Vagina (tissue), 2 donors: Measurements from ENCODE around the gene HSPB6.

Experiments used
- POLR2A ChIP-seq, 2 donors: fragments of 450-650 bp; IDR thresholded peaks; one replicate each; pipeline ENCODE4 v1.6.1; 2017; ENCODE audit warnings: antibody characterized with exemption in 2 of 2, mild to moderate bottlenecking in 2 of 2, moderate library complexity in 2 of 2
- TF ChIP-seq, protein P1 (sequence below), 3 experiments: fragments of 450-650 bp in 2 of 3; fragments of 200-600 bp in 1 of 3; sonication (generic) in 1 of 3; IDR thresholded peaks; one replicate each; pipeline ENCODE4 v1.5.1; 2017 to 2019; ENCODE audit warnings: antibody characterized with exemption in 3 of 3, mild to moderate bottlenecking in 2 of 3, moderate library complexity in 2 of 3

DNA sequence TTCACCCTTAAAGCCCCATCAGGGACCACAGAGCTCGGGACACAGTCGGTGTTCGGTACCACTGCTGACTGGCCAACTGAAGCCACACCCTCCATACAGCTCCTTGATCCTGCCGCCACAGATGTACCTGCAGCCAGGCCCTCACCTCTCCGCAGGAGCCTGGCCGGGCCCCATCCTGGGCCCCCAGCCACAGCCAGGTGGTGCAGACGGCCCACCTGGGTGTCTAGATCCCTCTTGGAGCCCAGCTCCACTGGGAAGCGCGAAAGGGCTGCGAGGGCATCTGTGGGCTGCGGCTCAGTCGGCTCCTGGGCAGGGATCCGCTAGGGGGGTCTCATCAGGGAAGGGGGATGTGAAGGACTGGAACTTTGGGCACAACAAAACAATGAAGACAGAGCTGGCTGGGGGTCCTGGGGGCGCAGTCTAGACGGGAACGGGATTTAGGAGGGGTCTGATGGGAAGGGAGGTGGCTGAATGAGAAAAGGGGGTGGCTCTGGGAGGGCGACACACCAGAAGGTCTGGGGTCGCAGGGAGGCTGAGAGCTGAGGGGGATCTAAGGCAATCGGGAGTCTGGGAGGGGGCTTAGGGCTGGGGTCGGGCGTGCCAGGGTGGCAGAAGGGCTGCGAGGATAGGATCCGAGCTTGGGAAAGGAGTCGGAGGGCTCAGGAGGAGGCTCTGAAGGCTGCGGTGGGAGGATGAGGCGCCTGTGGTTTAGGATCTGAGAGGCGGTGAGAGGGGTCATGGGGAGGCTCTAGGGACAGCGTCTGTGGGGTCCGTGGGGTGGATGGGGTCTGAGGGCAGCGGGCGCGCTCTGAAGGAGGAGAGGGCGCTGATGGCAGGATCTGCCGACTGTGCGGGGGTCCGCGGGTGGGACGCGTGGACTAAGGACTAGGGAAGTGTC is 40.1 kb upstream of the HSPB6 start:
- TF ChIP-seq, protein P1, sequence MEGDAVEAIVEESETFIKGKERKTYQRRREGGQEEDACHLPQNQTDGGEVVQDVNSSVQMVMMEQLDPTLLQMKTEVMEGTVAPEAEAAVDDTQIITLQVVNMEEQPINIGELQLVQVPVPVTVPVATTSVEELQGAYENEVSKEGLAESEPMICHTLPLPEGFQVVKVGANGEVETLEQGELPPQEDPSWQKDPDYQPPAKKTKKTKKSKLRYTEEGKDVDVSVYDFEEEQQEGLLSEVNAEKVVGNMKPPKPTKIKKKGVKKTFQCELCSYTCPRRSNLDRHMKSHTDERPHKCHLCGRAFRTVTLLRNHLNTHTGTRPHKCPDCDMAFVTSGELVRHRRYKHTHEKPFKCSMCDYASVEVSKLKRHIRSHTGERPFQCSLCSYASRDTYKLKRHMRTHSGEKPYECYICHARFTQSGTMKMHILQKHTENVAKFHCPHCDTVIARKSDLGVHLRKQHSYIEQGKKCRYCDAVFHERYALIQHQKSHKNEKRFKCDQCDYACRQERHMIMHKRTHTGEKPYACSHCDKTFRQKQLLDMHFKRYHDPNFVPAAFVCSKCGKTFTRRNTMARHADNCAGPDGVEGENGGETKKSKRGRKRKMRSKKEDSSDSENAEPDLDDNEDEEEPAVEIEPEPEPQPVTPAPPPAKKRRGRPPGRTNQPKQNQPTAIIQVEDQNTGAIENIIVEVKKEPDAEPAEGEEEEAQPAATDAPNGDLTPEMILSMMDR (IDR thresholded peaks at IDR 0.05) = no peak
- no peak for TF ChIP-seq POLR2A (IDR thresholded peaks at IDR 0.05)
